Gastroesophageal sphincter (tissue), 3 donors: Measurements from ENCODE around the gene ZIC2.

ENCODE experiments used
- POLR2A ChIP-seq, 2 donors: fragments of 450-650 bp; IDR thresholded peaks; one replicate each; pipeline ENCODE4 v1.6.1; 2017; ENCODE audit warnings: antibody characterized with exemption in 2 of 2, mild to moderate bottlenecking in 2 of 2, moderate library complexity in 1 of 2
- TF ChIP-seq, protein P1 (sequence below), 4 experiments: fragments of 200-600 bp in 2 of 4; fragments of 450-650 bp in 2 of 4; sonication (generic) in 1 of 4; IDR thresholded peaks; one replicate each; pipeline ENCODE4 v1.5.1; 2017 to 2019; ENCODE audit warnings: antibody characterized with exemption in 4 of 4, mild to moderate bottlenecking in 2 of 4, moderate library complexity in 2 of 4

DNA sequence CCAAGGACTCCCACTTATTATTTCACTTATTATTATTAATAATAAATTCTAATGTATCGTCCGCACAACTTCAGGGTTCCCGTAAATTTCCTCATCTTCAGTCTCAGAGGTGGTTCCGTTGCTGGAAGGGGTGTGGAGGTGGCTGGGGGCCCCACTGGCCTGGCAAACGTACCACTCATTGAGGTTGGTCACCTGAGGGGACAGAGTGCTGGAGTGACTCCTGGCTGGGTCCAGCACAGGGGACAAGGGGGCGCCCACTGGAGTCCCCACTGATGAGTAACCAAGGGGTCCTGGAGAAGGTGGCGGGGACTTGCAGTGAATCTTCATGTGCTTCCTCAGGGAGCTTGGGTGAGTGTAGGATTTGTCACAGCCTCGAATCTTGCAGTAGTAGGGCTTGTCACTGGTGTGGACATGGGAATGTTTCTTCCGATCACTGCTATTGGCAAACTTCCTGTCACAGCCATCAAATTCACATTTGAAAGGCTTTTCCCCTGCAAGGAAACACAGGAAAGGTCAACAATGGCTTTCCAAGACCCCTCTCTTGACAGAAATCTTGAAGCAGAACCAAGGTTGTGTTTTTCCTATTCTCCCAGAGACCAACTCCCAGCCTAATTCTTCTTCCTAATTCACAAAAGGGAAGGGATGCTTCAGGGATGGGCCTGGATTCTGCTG lies 16.1 kb upstream of the ZIC2 start:
- TF ChIP-seq POLR2A (IDR thresholded peaks at IDR 0.05): no peak
- TF ChIP-seq, protein P1, sequence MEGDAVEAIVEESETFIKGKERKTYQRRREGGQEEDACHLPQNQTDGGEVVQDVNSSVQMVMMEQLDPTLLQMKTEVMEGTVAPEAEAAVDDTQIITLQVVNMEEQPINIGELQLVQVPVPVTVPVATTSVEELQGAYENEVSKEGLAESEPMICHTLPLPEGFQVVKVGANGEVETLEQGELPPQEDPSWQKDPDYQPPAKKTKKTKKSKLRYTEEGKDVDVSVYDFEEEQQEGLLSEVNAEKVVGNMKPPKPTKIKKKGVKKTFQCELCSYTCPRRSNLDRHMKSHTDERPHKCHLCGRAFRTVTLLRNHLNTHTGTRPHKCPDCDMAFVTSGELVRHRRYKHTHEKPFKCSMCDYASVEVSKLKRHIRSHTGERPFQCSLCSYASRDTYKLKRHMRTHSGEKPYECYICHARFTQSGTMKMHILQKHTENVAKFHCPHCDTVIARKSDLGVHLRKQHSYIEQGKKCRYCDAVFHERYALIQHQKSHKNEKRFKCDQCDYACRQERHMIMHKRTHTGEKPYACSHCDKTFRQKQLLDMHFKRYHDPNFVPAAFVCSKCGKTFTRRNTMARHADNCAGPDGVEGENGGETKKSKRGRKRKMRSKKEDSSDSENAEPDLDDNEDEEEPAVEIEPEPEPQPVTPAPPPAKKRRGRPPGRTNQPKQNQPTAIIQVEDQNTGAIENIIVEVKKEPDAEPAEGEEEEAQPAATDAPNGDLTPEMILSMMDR (IDR thresholded peaks at IDR 0.05): no peak
